ENCODE results near the gene CRYGS.
"Not testable (repeated sequence)": the region's sequence is repeated elsewhere in the genome, so short reads cannot be mapped to it uniquely, and the experiment has no call there.

DNA sequence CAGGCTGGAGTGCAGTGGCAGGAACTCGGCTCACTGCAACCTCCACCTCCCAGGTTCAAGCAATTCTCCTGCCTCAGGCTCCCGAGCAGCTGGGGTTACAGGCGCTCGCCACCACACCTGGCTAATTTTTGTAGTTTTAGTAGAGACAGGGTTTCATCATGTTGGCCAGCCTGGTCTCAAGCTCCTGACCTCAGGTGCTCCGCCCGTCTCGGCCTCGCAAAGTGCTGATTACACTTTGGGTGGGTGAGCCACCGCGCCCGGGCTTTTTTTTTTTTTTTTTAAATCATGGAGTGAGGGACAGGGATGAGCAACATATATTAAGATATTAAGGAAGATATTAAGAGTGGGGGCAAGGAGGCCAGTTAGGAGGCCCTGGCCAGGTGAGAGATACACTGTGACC lies 25.2 kb upstream of the CRYGS start:
- TF ChIP-seq POLR2AphosphoS5 (IDR thresholded peaks at IDR 0.05; ENCODE audit: low read depth, low read length); NRF1 (IDR thresholded peaks at IDR 0.05; ENCODE audit: low read depth, low read length); EP300 (IDR thresholded peaks at IDR 0.05; ENCODE audit: borderline replicate concordance in 1 of 2, low read depth in 1 of 2, low read length in 1 of 2); EZH2phosphoT487 (IDR thresholded peaks at IDR 0.05; ENCODE audit: borderline replicate concordance, low read depth): not testable (repeated sequence)
- TF ChIP-seq, protein P1, sequence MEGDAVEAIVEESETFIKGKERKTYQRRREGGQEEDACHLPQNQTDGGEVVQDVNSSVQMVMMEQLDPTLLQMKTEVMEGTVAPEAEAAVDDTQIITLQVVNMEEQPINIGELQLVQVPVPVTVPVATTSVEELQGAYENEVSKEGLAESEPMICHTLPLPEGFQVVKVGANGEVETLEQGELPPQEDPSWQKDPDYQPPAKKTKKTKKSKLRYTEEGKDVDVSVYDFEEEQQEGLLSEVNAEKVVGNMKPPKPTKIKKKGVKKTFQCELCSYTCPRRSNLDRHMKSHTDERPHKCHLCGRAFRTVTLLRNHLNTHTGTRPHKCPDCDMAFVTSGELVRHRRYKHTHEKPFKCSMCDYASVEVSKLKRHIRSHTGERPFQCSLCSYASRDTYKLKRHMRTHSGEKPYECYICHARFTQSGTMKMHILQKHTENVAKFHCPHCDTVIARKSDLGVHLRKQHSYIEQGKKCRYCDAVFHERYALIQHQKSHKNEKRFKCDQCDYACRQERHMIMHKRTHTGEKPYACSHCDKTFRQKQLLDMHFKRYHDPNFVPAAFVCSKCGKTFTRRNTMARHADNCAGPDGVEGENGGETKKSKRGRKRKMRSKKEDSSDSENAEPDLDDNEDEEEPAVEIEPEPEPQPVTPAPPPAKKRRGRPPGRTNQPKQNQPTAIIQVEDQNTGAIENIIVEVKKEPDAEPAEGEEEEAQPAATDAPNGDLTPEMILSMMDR (IDR thresholded peaks at IDR 0.05) = not testable (repeated sequence)
- TF ChIP-seq, protein P2, sequence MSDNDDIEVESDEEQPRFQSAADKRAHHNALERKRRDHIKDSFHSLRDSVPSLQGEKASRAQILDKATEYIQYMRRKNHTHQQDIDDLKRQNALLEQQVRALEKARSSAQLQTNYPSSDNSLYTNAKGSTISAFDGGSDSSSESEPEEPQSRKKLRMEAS (IDR thresholded peaks at IDR 0.05; ENCODE audit: low read depth) = not testable (repeated sequence)
- TF ChIP-seq, protein P3, sequence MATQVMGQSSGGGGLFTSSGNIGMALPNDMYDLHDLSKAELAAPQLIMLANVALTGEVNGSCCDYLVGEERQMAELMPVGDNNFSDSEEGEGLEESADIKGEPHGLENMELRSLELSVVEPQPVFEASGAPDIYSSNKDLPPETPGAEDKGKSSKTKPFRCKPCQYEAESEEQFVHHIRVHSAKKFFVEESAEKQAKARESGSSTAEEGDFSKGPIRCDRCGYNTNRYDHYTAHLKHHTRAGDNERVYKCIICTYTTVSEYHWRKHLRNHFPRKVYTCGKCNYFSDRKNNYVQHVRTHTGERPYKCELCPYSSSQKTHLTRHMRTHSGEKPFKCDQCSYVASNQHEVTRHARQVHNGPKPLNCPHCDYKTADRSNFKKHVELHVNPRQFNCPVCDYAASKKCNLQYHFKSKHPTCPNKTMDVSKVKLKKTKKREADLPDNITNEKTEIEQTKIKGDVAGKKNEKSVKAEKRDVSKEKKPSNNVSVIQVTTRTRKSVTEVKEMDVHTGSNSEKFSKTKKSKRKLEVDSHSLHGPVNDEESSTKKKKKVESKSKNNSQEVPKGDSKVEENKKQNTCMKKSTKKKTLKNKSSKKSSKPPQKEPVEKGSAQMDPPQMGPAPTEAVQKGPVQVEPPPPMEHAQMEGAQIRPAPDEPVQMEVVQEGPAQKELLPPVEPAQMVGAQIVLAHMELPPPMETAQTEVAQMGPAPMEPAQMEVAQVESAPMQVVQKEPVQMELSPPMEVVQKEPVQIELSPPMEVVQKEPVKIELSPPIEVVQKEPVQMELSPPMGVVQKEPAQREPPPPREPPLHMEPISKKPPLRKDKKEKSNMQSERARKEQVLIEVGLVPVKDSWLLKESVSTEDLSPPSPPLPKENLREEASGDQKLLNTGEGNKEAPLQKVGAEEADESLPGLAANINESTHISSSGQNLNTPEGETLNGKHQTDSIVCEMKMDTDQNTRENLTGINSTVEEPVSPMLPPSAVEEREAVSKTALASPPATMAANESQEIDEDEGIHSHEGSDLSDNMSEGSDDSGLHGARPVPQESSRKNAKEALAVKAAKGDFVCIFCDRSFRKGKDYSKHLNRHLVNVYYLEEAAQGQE (IDR thresholded peaks at IDR 0.05; ENCODE audit: low read depth, low read length) = not testable (repeated sequence)
